PC-3 (cell line): ENCODE results near the gene GANC. TPM values are rescaled to one million over a fixed set of nuclear protein-coding genes. Genes with fewer than 3 reads are reported as not detected.

Source experiments
- ATAC-seq: fragments of 200-7000 bp; cut with Tn5 transposase; 2 replicates; pipeline ENCODE4 v1.9.1; 2020; ENCODE audit warnings: mild to moderate bottlenecking, moderate library complexity
- BruUV-seq: library from RNA; stranded (reverse); fragments of 400-500 nt; replicated peaks from 2 replicates; lab custom pipeline; 2021; lab: Mats Ljungman, UMichigan
- CTCF ChIA-PET: fragments of 300-600 bp; sonication (Branson Sonifier 250); formaldehyde crosslinking; loops from one replicate; lab custom pipeline; 2022; ENCODE audit warnings: antibody characterized with exemption; lab: Charles Lee
- POLR2A ChIA-PET: fragments of 300-600 bp; sonication (Branson Sonifier 250); formaldehyde crosslinking; loops from one replicate; lab custom pipeline; 2022; ENCODE audit warnings: antibody characterized with exemption; ENCODE audit not compliant: unreplicated experiment; lab: Charles Lee
- DNase-seq: peaks from one replicate; pipeline ENCODE4 v3.0.0-alpha.2; 2015
- H2AFZ ChIP-seq: fragments of 300-600 bp; sonication (generic); 2 replicates; pipeline ENCODE4 v1.6.0; 2016; ENCODE audit warnings: antibody characterized with exemption, low read length
- H3F3A ChIP-seq: fragments of 300-600 bp; sonication (generic); one replicate; pipeline ENCODE4 v1.6.0; 2017; ENCODE audit warnings: antibody characterized with exemption, low read length, control low read depth, mild to moderate bottlenecking; ENCODE audit not compliant: unreplicated experiment
- H3K27ac ChIP-seq: fragments of 300-600 bp; sonication (generic); 2 replicates; pipeline ENCODE4 v1.5.1; 2016; ENCODE audit warnings: mild to moderate bottlenecking, low read length
- H3K27me3 ChIP-seq: fragments of 300-600 bp; sonication (generic); 2 replicates; pipeline ENCODE4 v1.6.1; 2016; ENCODE audit warnings: low read length, mixed read lengths
- H3K36me3 ChIP-seq: fragments of 300-600 bp; sonication (generic); 2 replicates; pipeline ENCODE4 v1.6.1; 2016; ENCODE audit warnings: low read depth, mixed run types, low read length, mixed read lengths
- H3K4me1 ChIP-seq: fragments of 300-600 bp; sonication (generic); 2 replicates; pipeline ENCODE4 v1.5.1; 2016; ENCODE audit warnings: low read length; ENCODE audit not compliant: insufficient read depth
- H3K4me2 ChIP-seq: fragments of 300-600 bp; sonication (generic); 2 replicates; pipeline ENCODE4 v1.6.0; 2016; ENCODE audit warnings: low read length
- H3K4me3 ChIP-seq: fragments of 300-600 bp; sonication (generic); 2 replicates; pipeline ENCODE4 v1.5.1; 2016; ENCODE audit warnings: mild to moderate bottlenecking, low read length, mixed read lengths
- H3K79me2 ChIP-seq: fragments of 300-600 bp; sonication (generic); 2 replicates; pipeline ENCODE4 v1.6.1; 2017; ENCODE audit warnings: low read length, mixed read lengths
- H3K9ac ChIP-seq: fragments of 300-600 bp; sonication (generic); 2 replicates; pipeline ENCODE4 v1.6.0; 2016; ENCODE audit warnings: mild to moderate bottlenecking, low read length
- H3K9me2 ChIP-seq: fragments of 300-600 bp; sonication (generic); replicated peaks from 2 replicates; pipeline ENCODE4 v1.6.1; 2016; ENCODE audit warnings: mixed run types, low read length, mixed read lengths
- H3K9me3 ChIP-seq: fragments of 300-600 bp; sonication (generic); 2 replicates; pipeline ENCODE4 v1.6.1; 2016; ENCODE audit warnings: low read length, mixed read lengths
- H4K20me1 ChIP-seq: fragments of 300-600 bp; sonication (generic); 2 replicates; pipeline ENCODE4 v1.6.1; 2016; ENCODE audit warnings: low read length, mixed read lengths
- CTCF ChIP-seq: fragments of 300-600 bp; sonication (generic); conservative IDR thresholded peaks from 2 replicates; pipeline ENCODE4 v1.5.1; 2017; ENCODE audit warnings: antibody characterized with exemption, low read depth, mild to moderate bottlenecking, low read length
- EZH2 ChIP-seq: fragments of 300-600 bp; sonication (generic); IDR thresholded peaks from one replicate; pipeline ENCODE4 v1.6.1; 2017; ENCODE audit warnings: antibody characterized with exemption, mild to moderate bottlenecking, low read length; ENCODE audit not compliant: unreplicated experiment
- EZH2phosphoT487 ChIP-seq: fragments of 300-600 bp; sonication (generic); IDR thresholded peaks from 2 replicates; pipeline ENCODE4 v1.6.1; 2018; ENCODE audit warnings: mild to moderate bottlenecking, antibody characterized with exemption, low read length, borderline replicate concordance
- intact Hi-C: fragments of 100-400 bp; cut with micrococcal nuclease; formaldehyde crosslinking; loops from 2 replicates; pipeline ENCODE4 v1.9.0; 2023
- total RNA-seq: library from RNA; depleted of rRNA; stranded (reverse); fragments of >200 nt; gene quantifications from 2 replicates; pipeline ENCODE4 v1.2.3, GENCODE V29; 2014

GANC gene
- total RNA-seq, 1 experiment from 2014 or later = 12.4 TPM

DNA sequence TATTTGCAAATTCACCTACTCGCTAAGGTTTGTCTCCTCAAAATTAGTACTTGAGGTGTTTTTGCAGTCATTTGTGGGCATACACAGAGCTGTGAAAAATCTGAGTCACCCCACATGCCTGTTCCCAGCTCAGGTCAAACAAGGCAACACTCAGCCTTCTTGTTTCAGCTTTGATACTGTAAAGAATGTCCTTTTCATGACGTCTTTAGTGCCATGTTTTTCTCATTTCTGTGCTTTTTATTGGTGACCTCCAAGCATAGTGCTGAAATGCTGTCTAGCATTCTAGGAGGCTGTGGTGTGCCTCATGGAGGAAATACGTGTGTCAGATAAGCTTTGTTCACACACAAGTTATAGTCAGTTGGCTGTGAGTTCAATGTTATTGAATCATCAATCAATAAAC lies 95.1 kb downstream of the GANC start:
- Histone ChIP-seq H3K27ac (no peak overlapping the region), H3K9me2 (no peaks in the 10 kb centered on the region), H3K4me2 (no peak overlapping the region), H3K4me1 (0 out of 2 replicates have a peak, but pooled peaks cover 8% of the 10 kb centered on the region), H3K9ac (no peak overlapping the region), H2AFZ (no peak overlapping the region), H3F3A (no peaks in the 10 kb centered on the region), H3K27me3 (no peaks in the 10 kb centered on the region), H3K9me3 (no peaks in the 10 kb centered on the region), H3K36me3 (no peaks in the 10 kb centered on the region), H3K4me3 (no peak overlapping the region), H3K79me2 (no peaks in the 10 kb centered on the region), H4K20me1 (no peaks in the 10 kb centered on the region)
- no peak for DNase-seq
- BruUV-seq = no TSS peak
- no peak for TF ChIP-seq EZH2phosphoT487
- TF ChIP-seq EZH2 = no peak
- TF ChIP-seq CTCF = no peak
- no peak for ATAC-seq
- CTCF ChIA-PET = interaction anchor here (0.5 kb wide), 1 partner anchor 139 kb away, joined by 5 read pairs; no protein-coding TSS in a partner anchor
- POLR2A ChIA-PET = no interaction called here
- intact Hi-C loops = no loop called here

DNA sequence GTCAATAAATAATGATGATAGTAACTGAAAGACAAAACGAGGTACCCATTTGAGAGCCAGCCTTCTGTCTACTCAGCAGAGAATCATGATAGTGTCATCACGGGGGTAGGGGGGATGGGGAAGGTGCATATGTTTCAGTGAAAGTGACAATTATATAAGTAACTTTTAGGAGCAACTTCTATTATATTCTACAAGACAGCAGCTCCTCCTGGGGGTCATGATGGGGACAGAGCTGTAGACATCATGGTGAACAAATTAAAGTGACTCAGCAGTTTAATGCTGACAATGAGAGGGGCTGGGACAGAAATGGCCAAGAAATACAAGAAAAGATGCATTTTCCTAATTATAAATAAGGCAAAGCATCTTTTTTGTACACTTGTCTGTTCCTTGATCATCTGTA lies 98.1 kb downstream of the GANC start:
- TF ChIP-seq CTCF (peak; percentile 68), EZH2 (no peak)
- no peaks in the 10 kb centered on the region for H3K36me3 ChIP-seq
- ATAC-seq = peak; percentile 87

DNA sequence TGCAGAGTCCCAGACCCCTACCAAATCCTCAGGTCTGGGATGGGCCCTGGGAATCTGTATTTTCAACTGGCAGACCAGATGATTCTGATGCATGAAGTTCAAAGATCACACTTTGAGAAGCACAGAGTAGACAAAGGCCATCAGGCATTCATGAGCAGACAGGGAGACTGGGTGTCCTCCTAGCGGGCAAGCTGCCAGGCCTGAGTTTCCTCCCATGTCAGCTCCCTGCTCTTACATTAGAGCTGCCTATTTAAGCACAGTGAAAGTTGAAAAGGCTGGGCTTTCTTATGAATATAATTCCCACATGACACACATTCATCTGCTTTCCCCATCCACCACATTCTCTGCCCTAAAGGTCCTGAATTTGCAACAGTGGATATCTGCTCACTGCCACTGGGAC lies 100.3 kb downstream of the GANC start:
- H3K27me3 ChIP-seq = no peaks in the 10 kb centered on the region
- no TSS peak for BruUV-seq
- ChIA-PET CTCF (no interaction called here), POLR2A (no interaction called here)
- no peak overlapping the region for H3K4me3 ChIP-seq
- H3K4me1 ChIP-seq = 0 out of 2 replicates have a peak, but pooled peaks cover 8% of the 10 kb centered on the region
- H3F3A ChIP-seq = no peaks in the 10 kb centered on the region
- intact Hi-C loops = loop anchor here (5.0 kb wide), 1 partner anchor 306 kb away; no protein-coding TSS in a partner anchor
- DNase-seq (no peak), ATAC-seq (no peak)
- H3K9me3 ChIP-seq = no peaks in the 10 kb centered on the region
- no peaks in the 10 kb centered on the region for H3K79me2 ChIP-seq
- no peak overlapping the region for H3K4me2 ChIP-seq
- no peak overlapping the region for H3K27ac ChIP-seq
- no peaks in the 10 kb centered on the region for H4K20me1 ChIP-seq
- H3K9me2 ChIP-seq = no peaks in the 10 kb centered on the region
- H3K9ac ChIP-seq = no peak overlapping the region
- no peak overlapping the region for H2AFZ ChIP-seq
- no peak for TF ChIP-seq EZH2phosphoT487
- TF ChIP-seq CTCF = no peak
- TF ChIP-seq EZH2 = no peak
- no peaks in the 10 kb centered on the region for H3K36me3 ChIP-seq

More for the DNA sequence above, 98.1 kb downstream of the GANC start:
- intact Hi-C loops = loop anchor here (1.0 to 5.0 kb wide), 3 partner anchors 98 to 304 kb away; partner anchors contain the start of genes GANC and TMEM87A
- CTCF ChIA-PET = interaction anchor here (0.6 kb wide), 1 partner anchor 82 kb away, joined by 3 read pairs; no protein-coding TSS in a partner anchor
- H4K20me1 ChIP-seq = no peaks in the 10 kb centered on the region
- DNase-seq = peak; percentile 69
- H3K27me3 ChIP-seq = no peaks in the 10 kb centered on the region
- H3K4me3 ChIP-seq = no peak overlapping the region
- H3K27ac ChIP-seq = peak overlapping the region; percentile 41
- 0 out of 2 replicates have a peak overlapping the region, but pooled peaks have one; percentile 10 for H3K9ac ChIP-seq
- H3K79me2 ChIP-seq = no peaks in the 10 kb centered on the region
- H3K4me2 ChIP-seq = no peak overlapping the region
- POLR2A ChIA-PET = interaction anchor here (0.5 kb wide), 1 partner anchor 21 kb away, joined by 5 read pairs; no protein-coding TSS in a partner anchor
- H2AFZ ChIP-seq = peak overlapping the region; percentile 53
- H3F3A ChIP-seq = no peaks in the 10 kb centered on the region
- H3K9me3 ChIP-seq = no peaks in the 10 kb centered on the region
- no TSS peak for BruUV-seq
- no peaks in the 10 kb centered on the region for H3K9me2 ChIP-seq
- 0 out of 2 replicates have a peak, but pooled peaks cover 8% of the 10 kb centered on the region for H3K4me1 ChIP-seq
